ENCODE measurements around the gene ABHD1. TPM values are rescaled to one million over a fixed set of nuclear protein-coding genes. Genes with fewer than 3 reads are reported as not detected.
"Not testable (repeated sequence)": the region's sequence is repeated elsewhere in the genome, so short reads cannot be mapped to it uniquely, and the experiment has no call there.

The ABHD1 gene
- 1.7 TPM in 1 of 2 replicates, not detected in the other for total RNA-seq (2014; rRNA removed; shearing (Covaris generic))

- peak; percentile 52 for DNase-seq (ENCODE audit: low read depth)
These were observed at the start of gene ABHD1 for GRCh38 chr2:27123302-27124150. Gene ABHD1, plus strand, starts transcription at chr2:27123815. Its CDS starts 134 bp downstream, at chr2:27123949.

- DNase-seq (ENCODE audit: low read depth), result peak; percentile 72
These were observed 48.7 kb upstream of the ABHD1 start for GRCh38 chr2:27074738-27075565.

DNA sequence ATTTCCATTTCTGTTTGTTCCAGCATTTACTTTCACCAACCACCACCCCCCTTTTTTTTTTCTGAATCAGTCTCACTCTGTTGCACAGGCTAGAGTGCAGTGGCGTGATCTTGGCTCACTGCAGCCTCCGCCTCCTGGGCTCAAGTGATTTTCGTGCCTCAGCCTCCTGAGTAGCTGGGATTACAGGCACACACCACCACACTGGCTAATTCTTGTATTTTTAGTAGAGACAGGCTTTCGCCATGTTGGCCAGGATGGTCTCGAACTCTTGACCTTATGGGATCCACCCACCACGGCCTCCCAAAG, 48.1 kb upstream of the ABHD1 start:
- DNase-seq (ENCODE audit: low read depth), result not testable (repeated sequence)

GRCh38 chr2:27076323-27076722, 47.3 kb upstream of the ABHD1 start:
- no peak for DNase-seq (ENCODE audit: low read depth)

GRCh38 chr2:27077231-27077630, 46.4 kb upstream of the ABHD1 start:
- DNase-seq (ENCODE audit: low read depth), result no peak

- DNase-seq (ENCODE audit: low read depth), result peak; percentile 69
These were observed 45.1 kb upstream of the ABHD1 start, which contains the start of gene EMILIN1 for GRCh38 chr2:27078267-27079194. Gene EMILIN1, plus strand, starts transcription at chr2:27078615. Its CDS starts 451 bp downstream, at chr2:27079066.

GRCh38 chr2:27079233-27080139, 44.1 kb upstream of the ABHD1 start:
- no peak for DNase-seq (ENCODE audit: low read depth)

DNA sequence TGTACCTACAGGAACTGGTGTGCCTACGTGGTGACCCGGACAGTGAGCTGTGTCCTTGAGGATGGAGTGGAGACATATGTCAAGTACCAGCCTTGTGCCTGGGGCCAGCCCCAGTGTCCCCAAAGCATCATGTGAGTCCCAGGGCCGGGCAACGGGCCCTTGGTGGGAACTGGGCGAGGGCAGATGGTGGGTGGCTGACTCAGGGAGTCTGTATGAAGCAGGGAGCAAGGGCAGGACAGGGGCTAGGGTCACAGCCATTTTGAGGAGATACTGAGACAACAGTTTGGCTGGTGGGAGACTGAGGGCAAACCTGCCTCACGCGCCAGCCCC, 43.5 kb upstream of the ABHD1 start:
- DNase-seq (ENCODE audit: low read depth), result no peak

DNA sequence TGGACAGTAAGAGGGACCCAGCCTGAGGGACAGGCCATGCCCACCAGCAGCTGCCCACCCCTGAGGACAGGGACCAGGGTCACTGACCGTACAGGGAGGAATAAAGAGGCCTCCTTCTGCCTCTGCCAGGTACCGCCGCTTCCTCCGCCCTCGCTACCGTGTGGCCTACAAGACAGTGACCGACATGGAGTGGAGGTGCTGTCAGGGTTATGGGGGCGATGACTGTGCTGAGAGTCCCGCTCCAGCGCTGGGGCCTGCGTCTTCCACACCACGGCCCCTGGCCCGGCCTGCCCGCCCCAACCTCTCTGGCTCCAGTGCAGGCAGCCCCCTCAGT, 43.0 kb upstream of the ABHD1 start:
- DNase-seq (ENCODE audit: low read depth), result no peak

GRCh38 chr2:27081984-27082772, 41.4 kb upstream of the ABHD1 start:
- no peak for DNase-seq (ENCODE audit: low read depth)

GRCh38 chr2:27082773-27083409, 40.7 kb upstream of the ABHD1 start:
- no peak for DNase-seq (ENCODE audit: low read depth)

- no peak for DNase-seq (ENCODE audit: low read depth)
These were observed 40.0 kb upstream of the ABHD1 start for GRCh38 chr2:27083410-27084296.

DNA sequence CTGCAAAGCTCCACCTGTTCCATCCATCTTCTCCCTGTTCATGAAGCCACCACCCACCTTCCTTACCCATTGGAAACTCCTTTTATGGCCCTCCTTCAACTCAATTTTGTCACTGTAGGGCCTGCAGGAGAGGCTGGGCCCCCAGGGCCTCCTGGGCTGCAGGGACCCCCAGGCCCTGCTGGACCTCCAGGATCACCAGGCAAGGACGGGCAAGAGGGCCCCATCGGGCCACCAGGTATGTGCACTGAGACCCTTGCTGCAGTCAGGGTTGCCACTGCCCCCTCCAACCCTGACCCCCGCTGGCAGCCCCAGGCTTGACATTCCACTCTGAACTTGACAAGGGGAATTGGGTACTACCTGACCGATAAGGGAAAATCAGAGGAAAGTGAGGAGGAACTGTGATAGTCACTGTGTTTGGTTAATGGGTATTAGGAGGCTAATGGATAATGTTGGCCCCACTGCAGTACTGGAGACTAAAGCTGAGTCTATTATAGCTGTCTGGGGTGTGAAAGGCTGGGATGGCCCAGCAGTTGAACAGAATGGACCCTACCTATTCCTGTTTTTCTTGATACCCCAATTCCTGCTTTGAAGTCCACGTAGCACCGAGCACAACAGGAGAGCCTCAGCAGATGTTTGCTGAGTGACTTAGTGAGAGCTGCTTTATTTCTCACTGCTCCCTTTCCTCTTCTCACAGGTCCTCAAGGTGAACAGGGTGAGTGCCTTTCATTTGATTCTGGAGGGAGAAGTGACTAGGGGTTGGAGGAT, 39.1 kb upstream of the ABHD1 start:
- no peak for DNase-seq (ENCODE audit: low read depth)

DNA sequence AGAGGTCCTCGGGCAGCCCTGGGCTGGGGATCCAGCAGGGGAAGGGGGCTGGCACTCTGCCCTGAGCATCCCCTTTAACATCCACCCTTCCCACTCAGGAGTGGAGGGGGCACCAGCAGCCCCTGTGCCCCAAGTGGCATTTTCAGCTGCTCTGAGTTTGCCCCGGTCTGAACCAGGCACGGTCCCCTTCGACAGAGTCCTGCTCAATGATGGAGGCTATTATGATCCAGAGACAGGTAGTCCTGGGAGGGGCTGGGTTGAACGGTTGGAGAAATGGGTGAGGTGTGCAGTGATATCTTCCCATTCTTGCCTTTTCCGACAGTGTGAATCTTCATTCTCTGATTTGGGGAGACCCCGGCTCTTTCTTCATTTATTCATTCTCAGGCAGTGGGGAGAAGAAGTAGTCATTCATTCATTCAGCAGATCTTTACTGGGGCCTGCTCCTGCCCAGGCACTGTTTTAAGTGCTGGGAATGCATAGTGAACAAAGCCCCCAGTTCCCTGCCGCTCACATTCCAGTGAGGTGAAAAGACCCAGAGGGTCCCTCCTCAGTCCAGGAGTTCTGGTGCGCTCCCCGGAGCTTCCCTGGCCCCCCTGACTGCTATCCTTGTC, 38.4 kb upstream of the ABHD1 start:
- no peak for DNase-seq (ENCODE audit: low read depth)

- DNase-seq (ENCODE audit: low read depth), result peak; percentile 80
These were observed 37.9 kb upstream of the ABHD1 start for GRCh38 chr2:27085673-27086089.

DNA sequence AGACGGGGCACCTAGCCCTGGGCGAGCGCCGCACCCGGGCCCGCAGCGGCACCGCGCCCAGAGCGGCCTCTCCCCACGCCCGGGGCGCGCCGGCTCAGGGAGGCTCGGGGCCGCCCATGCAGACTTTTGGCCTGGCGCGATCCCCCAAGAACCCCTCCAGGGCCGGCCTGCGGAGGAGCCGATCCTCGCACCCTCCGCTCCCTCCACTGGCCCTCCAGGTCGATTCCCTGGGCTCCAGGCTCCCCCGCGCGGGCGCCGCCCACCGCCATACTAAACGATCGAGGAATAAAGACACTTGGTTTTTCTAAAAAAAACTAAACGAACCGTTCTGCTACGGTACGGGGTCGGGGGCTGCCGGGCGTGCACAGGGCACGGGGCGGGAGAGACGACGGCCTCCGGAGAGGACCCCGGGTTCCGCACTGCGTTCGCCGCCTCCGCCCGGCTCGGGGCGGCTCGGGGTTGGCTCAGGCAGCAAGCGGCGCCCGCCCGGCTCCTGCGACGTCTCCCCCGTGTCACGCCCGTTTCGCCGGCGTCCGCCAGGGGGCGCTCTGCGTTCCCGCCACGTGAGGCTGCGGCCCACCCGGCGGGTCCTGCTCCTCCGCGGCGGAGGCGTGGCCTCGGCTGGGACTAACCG, 37.4 kb upstream of the ABHD1 start:
- DNase-seq (ENCODE audit: low read depth), result peak; percentile 98
